ENCODE results near the gene SLC2A6.

Gene SLC2A6

DNA sequence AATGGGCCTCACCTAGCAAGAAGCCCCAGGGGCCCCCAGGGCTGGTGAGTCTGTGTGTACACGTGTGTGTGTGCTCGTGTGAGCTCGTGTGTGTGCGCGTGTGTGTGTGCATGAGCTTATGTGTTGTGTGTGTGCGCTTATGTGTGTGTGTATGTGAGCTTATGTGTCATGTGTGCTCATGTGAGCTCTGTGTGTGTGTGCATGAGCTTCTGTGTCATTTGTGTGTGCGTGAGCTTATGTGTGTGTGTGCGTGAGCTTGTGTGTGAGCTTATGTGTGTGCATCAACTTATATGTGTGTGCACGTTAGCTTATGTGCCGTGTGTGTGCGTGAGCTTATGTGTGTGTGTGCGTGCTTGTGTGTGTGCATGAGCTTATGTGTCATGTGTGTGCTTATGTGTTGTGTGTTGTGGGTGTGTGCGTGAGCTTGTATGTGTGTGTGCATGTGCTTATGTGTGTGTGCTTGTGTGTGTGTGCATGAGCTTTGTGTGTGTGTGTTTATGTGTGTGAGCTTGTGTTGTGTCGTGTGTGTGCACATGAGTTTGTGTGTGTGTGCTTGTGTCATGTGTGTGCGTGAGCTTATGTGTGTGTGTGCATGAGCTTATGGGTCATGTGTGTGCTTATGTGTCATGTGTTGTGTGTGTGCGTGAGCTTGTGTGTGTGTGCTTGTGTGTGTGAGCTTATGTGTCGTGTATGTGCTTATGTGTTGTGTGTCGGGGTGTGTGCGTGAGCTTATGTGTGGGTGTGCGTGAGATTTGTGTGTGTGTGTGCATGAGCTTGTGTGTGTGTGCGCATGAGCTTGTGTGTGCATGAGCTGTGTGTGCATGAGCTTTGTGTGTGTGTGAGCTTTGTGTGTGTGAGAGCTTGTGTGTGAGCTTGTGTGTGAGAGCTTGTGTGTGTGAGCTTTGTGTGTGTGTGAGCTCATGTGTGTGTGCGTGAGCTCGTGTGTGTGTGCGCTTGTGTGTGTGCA, 16.7 kb upstream of the SLC2A6 start:
- DNase-seq = no peak

DNA sequence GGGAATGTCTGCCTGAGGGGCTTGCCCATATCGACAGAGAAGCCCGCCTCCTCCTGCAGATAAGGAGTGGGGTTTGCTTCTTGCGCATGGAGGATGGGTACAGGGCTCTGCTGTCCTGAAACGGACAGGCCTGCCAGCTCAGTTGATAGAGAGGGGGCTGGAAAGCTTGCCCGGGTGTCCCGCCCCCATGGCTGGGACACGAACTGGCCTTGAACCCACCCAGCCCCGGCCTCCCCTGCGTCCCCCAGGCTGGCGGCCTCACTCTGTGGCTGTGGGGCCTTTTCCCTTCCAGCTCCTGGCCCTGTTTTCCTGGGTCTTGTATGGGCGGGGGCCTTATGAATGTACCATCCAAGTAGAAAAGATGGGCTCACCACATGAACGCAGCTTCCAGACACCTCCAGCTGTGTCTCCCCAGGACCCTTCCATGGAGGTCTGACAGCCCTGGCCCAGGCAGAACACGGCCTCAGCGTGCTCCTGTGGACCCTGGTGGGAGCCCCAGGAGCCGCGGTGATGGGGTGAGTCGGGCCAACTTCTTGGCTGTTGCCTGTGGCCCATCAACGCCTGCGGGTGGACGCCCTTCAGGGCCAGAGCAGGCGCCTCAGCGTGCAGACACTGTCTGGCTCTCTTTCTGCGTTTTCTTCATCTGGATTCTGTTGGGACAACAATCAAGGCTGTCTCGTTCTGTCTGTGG, 15.9 kb upstream of the SLC2A6 start:
- DNase-seq = no peak

DNA sequence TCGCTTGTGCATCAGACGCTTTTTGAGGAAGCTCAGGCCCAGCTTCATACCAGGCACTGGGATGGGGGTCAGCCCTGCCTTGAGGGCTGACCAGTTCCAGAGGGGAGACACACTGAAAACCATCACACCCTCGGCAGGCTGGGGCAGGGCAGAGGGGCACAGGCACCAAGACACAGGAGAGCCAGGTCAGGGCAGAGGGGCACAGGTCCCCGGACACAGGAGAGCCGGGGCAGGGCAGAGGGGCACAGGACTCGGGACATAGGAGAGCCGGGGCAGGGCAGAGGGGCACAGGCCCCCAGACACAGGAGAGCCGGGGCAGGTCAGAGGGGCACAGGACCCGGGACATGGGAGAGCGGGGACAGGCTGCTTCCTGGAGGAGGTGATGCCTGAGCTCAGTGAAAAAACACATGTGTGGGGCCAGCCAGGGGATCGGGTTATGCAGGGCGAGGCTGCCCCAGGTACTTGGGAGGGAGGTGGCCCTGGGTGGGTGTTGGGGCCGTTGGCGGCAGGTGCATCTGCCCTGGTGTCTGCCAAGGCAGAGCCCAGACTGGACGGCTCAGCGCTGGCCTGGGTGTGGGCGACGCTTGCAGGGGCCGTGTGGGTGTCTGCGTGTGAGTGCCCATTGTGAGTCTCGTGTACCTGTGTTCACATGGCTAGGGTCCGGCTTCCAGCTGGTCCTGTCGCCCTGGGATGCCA, 15.1 kb upstream of the SLC2A6 start:
- no peak for DNase-seq

DNA sequence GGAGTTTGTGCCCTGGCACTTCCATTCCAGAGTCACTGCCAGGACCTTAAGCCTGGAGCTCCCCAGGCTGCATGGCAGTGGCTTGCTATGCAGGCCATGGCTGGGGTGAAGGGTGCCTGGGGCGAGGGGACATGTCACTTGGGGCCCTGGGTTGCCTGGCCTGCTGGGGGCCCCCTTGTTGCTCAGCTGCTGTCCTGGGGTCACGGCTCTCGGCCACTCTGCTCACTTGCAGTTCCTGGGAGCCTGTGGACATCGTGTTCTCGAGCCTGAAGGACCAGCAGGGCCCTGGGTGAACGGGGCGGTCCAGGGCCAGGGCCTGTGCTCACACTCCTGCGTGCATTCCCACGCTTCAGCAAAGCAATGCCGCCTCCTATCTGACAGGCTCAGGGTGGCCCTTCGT, 14.5 kb upstream of the SLC2A6 start:
- DNase-seq = no peak

DNA sequence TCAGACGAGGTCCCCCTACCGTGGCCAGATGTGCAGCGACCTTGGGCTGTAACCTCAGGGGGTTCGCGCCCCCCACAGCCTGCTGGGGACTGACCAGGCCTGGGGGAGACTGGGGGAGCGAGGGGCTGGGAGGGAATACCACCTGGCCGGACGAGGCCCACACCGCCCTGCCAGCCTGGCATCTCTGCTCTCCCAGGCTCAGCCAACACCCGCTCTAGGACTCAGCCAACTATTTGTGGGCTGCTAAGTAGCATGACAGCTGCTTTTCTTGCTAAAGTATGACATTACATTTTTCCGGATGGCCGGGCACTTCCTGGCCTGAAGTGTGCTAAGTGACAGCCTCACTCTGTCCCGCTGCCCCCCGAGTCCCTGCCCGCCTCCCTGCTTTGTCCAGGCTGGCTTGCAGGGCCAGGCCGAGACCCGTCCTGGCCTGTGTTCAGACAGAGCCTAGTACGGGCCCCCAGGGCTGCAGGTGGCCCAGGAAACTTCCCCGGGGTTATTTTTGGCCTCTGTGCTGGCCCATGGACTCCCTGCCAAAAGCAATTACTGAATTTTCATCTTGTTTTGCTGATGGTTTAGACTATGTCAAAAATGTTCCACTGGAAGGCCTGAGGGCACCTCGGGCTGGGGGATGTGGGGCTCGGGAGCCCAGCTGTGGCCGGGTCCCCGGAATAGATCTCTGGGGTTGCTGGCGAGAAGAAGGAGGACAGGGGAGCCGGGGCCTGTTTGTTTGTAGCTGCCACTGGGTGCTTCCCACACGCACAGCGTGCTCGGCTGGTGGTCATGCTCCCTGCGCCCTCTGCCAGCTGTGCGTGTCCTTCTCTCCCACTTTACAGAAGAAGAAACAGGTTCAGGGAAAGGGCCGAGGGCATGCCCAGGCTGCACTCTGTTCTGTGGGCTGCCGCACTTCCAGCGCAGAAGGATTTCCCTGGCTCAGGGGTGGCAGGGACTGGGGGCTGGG, 13.4 kb upstream of the SLC2A6 start:
- DNase-seq = no peak

DNA sequence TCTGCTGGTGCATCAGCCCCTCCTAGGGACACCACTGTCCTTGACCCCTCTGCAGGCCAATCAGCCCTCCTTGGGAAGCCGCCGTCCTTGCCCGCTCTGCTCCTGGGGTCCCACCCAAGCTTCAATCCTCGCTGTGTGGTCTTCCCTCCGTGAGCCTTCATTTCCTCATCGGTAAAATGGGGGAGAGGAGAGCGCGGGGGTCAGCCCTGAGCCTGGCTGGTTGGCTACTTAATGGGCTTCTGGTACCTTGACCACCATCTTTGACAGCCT, 12.7 kb upstream of the SLC2A6 start:
- DNase-seq = no peak

DNA sequence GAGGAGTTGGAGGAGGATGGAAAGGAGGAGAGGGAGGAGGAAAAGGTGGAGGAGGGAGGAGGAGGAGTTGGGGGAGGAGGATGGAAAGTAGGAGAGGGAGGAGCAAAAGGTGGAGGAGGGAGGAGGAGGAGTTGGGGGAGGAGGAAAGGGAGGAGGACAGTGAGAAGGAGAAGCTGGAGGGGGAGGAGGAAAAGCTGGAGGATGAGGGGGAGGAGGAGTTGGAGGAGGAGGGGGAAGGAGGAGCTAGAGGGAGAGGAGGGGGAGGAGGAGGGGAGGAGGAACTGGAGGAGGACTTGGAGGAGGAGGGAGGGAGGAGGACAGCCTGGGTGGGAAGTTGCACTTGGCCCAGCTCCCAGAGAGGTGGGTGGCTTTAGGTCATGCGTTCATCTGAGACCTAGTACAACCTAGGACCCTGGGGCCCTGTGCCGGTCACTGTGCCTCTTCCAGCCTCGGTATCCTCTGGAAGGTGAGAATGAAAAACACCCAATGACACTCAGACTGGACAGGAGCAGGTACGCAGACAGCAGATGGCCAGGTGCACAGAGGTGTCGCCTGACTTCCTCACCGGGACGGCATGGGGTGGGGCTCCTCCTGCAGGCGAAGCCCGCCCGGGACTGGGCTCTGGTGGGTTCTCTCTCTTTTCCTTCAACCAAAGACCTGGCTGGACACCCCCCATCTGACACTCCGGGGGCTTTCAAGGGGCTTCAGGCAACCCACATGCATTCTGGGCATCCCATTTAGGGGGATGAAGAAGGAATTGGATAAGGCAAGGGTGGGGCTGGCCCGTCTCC, 12.2 kb upstream of the SLC2A6 start:
- DNase-seq = no peak

DNA sequence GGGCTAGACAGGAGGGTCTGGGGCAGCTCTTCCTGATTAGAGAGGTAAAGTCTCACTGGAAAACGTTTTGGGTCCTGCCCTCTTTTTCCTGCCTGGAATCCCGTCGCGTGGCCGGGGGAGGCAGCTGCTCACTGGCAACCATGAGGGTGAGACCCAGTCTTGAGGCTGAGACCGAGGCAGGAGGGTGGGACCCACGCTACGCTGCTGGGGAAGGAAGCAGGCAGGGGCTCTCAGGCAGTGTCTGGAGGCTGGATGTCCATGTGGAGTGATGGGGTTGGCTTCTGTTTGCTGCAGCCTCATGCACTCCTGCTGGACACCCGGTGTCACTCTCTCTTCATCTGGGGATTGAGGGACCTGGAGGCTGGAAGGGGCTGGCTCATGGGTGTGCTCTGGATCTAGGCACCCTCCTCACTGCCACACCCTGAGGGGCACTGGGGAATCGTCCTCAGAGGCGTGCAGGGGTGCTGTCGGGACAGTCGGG, 11.3 kb upstream of the SLC2A6 start:
- DNase-seq = no peak

DNA sequence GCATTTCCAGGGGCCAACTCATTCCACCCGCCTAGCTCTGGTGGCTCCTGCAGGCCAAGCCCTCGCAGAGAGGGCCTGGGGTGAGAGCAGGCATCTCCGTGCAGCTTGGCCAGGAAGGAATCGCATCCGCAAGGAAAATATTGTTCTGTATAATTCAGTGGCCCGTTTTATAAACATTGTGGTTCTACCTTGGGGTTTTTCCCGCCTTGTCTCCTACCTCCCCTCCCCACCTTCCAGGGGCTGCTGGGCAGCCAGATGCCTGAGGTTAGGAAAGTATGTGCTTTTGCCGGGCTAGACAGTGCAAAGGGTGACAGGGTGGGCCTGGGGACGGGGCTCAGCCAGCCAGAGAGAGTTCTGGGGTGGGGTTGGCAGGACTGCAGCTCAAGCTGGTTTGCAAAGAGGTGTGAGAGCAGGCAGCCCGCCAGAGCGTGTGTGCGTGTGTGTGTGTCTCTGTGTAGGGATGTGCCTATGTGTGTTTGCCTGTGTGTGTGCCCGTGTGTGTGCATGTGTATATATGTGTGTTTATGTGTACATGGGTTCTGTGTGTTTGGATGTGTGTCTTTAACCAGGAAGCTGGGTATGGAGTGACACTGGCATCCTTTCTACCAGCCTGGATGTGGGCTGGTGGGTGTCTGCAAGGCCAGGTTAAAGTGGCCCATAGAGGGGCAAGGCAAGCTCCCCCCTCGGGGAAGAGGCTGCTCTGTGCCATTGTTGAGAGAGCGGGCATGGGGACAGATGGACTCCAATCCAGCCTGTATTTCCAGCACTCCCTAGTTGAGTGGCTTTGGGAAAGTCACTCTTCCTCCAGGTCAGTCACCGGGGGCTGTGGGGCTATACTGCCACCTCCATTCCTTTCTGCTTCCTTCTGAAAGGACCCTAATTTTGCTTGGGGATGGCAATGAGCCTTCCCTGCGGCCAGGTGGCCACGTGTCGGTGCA, 10.6 kb upstream of the SLC2A6 start:
- DNase-seq = no peak

DNA sequence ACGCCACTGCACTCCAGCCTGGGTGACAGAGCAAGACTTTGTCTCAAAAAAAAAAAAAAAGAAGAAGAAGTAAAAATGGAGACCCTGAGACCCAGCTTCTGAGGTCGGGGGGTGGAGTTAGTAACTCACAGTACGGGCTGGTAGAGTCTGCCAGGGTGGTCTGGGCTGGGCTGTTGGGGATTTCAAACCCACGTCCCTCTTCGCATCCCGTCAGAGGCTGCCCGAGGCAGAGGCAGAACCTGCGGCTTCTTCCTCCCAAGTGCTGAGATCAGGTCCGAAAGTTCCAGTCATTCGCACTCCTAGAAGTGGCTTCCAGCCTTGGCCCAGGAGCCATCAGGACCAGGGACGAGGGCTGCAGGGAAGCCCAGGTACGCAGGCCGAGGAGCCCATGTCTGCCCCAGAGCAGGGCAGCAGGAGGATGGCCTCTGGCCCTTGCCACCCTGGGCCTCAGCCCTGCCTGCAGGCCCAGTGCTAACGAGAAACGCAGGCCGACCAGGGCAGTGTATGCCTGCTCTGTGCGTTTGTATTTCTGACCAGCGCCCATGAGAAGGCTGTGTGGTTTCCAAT, 9.9 kb upstream of the SLC2A6 start:
- DNase-seq = no peak

DNA sequence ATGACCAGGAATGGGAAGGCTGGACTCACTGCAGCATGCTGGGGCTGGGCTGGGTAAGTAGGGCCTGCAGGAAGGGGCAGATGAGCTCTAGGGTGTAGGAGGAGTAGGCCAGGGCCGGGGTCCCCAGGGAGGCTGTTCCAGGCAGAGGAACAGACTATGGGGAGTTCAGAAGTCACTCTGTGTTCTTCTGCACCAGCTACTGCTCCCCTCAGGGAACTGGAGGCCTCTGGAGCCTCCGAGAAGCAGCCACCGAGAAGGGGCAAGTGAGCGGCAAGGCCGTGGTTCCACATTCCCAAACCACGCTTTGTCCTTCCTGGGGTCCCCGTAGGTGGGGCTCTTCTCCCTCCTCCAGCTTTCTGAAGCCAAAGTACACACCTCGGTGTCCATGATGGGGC, 8.4 kb upstream of the SLC2A6 start:
- no peak for DNase-seq

DNA sequence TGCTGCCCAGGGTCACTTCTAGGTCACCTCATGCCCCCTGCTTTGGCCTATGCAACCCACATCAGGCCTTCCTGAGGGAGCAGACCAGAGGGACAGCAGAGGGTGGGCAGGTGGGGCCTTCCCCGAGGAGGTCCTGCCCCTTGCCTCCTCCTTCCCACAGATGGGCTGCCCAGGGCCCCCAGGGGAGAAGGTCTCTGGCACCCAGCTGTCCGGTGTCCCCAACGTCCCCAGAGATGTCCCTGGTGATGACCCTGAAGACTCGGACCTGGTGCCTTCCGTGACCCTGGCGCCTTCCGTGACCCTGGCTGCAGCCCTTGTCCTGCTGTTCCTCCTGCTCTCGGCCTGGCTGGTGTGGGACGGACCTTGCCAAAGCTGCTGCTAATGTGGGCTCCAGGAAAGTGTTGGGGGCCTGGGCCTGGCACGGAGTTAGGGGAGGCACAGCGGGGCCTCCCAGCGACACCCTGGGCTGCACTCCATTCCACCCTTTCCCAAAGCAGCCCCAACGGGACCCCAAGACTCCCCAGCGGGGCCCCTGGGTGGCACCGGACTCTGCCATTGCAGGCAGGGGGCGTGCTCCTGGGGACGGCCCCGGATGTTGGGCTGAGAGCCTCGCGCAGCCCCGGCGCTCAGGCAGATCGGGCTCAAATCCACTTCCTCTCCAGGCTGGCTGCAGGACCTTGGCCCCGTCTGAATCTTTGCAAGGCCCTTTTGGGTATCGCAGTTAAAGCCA, 6.8 kb upstream of the SLC2A6 start:
- DNase-seq = peak; percentile 29

DNA sequence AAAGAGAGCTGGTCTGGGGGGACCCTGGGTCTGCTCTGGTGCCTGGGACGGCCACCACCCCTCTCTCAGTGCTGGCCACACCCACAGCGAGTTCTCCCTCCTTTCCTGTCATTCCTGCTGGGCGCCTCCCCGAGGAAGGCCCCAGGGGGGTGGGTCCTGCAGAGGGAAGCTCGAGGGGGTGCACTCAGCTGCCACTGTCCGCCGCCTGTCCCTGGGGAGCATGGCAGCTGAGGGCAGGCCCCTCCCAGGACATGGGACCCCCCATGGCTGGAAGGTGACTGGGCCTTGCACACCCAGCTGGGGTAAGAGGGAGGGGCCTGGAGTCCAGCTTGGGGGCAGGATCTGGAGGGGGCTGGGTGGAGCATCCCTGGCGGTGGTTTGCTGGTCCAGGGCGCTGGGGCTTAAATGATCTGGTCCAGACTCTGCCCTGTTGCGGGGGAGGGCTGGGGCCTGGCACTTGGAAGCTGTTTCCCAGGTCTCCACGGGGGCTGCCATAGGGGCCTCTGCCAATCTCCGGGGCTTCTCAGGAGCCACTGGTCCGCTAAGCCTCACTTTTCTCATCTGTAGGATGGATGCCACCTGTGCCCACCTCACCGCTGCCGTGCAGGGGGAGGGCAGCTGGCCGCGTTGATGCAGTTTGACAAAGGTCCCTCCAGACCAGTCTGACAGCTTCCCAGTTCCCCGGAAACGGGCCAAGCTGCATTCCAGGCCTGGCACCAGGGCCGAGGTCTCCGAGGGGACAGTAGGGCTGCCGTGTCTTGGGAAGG, 6.0 kb upstream of the SLC2A6 start:
- no peak for DNase-seq

DNA sequence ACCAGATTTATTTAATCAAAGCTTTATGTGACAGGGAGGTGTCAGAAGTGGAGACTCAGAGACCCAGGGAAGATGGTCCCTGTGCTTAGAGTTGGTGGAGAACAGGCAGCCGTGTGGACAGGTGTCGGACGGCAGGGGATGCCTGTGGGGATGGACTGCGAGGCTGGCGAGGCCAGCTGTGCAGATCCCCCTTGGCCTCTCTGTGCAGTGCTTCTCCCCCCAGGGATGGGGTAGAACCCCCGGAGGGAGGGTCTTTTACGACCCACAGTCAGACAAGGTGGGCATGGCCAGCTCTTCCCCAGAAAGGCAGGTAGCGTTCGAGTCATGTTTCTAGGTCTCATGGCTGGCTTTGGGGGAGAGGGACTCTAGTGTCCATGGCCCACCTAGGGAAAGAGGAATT, 4.7 kb upstream of the SLC2A6 start:
- DNase-seq = no peak

DNA sequence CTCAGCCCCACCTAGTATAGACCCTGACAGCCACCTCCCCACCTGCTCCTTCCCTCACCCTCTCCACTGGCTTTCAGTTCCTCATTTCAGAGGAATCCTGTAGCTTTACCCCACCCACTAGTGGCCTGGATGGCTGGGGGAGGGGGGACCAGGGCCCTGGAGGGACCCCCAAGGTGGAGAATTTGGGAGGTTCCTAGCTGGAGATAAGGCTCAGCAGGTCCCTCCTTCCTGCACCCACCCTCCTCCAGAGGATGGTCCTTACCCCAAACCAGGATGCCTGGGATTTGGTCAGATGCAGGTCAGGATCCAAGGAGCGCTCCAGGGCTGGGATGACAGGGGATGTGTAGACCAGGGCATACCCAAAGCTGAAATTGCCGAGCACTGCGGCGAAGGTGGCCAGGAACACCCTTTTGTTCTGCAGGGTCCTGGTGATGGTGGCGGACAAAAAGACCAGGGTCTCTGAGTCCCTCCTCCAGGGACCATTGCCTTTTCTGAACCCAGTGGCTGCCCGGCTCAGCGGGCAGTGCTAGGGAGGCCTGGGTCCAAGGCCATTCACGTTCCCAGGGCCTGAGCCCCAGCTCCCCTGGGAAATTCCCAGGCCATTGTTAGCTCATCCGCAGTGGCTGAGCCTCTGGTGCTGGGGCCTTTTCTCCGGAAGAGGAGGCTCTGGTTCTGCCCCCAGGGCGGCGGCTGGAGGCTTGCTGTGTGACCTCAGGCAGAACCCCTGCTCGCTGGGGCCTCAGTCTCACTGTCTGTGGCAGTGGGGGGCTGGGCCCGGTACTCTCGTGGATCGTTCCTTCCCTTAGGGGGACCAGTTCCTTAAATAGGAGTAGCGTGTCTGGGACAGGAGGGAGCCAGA, 678 bp downstream of the SLC2A6 start:
- DNase-seq = peak; percentile 16

DNA sequence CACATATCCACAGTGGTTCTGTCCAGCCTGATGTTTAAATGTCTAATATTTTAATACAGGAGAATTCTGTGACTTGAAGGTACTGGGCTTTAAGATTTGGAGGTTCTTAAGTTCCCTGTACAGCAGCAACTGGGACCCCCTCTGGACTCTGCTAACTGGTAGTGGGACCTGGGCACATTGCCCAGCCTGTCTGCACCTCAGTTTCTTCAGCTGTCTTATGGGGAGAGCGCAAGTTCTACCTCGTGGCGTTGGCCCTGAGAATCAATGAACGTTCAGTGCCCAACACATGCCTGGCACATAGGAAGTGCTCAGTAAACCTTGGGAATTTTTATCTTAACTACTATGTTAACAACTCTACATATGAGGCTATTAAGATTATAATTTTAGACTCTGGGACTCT, 1.4 kb downstream of the SLC2A6 start:
- DNase-seq = no peak

DNA sequence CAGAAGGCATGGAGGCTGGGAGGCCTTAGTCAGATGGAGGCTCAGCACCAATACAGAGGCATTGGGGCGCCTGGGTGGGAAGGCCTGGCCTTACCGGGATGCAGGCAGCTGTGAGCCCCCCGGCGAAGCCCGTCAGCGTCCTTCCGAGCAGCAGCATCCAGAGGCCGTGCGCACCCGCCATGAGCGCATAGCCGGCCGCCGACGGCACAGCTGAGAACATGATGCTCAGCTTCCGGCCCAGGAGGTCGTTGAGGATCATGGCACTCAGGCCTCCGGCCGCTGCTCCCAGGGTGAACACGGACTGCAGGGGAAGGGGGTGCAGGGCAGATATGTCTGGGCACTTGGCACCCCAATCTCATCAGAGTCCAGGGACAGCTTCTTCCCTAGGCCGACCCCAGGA, 2.0 kb downstream of the SLC2A6 start:
- no peak for DNase-seq
